GM10266 (cell line): ENCODE data around the gene HMGB2.

Experiments
- DNase-seq: peaks from one replicate; pipeline ENCODE4 v3.0.0; 2012; ENCODE audit errors: extremely low spot score
- TF ChIP-seq, protein P1 (sequence below): IDR thresholded peaks from 2 replicates; pipeline ENCODE4 v1.5.1; 2012; ENCODE audit warnings: mild to moderate bottlenecking, low read depth; ENCODE audit not compliant: control insufficient read depth, insufficient read depth; ENCODE audit errors: missing control alignments

Gene HMGB2

DNA sequence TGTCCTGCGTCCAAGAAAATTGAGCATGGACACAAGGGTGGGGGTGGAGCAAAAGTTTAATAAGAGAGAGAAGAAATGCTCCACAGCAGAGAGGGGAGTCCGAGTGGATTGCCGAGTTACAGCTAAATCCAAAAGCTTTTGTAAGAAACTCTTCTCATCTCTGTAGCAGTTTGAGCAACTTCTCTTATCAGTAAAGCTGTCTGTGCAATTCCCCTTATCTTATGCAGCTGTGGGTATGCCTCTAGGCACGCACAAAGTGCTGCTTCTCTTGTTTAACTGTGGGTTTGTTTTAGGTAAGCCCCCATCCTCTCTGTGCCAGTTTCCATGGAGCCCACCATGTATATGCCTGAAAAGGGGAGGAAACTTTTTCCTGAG is 44.8 kb downstream of the HMGB2 start:
- TF ChIP-seq, protein P1, sequence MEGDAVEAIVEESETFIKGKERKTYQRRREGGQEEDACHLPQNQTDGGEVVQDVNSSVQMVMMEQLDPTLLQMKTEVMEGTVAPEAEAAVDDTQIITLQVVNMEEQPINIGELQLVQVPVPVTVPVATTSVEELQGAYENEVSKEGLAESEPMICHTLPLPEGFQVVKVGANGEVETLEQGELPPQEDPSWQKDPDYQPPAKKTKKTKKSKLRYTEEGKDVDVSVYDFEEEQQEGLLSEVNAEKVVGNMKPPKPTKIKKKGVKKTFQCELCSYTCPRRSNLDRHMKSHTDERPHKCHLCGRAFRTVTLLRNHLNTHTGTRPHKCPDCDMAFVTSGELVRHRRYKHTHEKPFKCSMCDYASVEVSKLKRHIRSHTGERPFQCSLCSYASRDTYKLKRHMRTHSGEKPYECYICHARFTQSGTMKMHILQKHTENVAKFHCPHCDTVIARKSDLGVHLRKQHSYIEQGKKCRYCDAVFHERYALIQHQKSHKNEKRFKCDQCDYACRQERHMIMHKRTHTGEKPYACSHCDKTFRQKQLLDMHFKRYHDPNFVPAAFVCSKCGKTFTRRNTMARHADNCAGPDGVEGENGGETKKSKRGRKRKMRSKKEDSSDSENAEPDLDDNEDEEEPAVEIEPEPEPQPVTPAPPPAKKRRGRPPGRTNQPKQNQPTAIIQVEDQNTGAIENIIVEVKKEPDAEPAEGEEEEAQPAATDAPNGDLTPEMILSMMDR, result no peak
- no peak for DNase-seq

DNA sequence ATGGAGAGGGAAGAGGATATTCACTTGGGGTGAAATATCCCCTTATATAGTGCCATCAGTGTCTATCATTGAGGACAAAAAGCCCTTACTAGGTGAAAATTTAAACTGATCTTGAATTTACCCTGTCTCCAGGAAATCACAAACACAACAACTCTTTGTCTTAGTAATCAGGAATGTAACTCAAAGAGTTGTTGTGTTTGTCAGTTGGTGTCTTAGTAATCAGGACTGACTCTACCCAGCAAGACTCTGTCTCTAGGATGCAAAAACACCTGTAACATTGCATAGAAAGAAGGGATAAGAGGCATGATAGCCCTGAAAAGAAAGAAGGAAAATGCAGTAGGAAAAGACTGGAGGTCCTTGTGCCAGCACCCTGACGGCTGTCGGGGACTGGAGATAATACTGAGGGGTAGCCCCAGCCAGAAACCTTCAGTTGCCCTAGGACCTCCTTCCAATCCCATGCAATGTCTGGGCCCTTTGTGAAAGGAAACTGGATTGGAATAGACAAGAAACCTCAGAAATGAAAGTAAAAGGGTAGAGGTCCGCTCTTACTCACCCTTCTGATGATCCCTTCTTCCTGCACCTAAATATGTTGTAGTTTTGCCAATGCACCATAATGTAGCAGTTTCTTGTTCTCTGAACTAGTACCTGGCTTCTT is 45.3 kb downstream of the HMGB2 start:
- DNase-seq, result no peak
- TF ChIP-seq, protein P1, result no peak

DNA sequence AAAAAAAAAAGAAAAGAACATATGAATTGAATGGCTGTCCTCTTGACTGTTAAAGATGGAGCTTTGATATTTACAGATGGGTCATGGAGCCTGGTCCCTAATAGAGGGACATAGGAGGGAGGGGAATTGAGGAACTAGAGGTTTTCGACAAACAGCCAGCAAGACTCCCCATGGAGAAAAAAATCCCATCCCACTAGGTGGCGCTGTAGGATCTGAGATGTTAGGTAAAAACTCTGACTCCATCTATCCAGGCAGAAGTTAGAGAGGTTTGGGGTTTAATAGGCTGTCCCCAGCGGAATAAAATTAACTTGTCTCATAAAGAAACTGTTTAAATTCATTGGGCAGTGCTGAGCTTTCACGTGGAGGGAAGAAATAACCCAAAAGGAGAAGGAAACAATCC is 45.9 kb downstream of the HMGB2 start:
- peak; percentile 17 for DNase-seq
- TF ChIP-seq, protein P1, result peak; percentile 52

DNA sequence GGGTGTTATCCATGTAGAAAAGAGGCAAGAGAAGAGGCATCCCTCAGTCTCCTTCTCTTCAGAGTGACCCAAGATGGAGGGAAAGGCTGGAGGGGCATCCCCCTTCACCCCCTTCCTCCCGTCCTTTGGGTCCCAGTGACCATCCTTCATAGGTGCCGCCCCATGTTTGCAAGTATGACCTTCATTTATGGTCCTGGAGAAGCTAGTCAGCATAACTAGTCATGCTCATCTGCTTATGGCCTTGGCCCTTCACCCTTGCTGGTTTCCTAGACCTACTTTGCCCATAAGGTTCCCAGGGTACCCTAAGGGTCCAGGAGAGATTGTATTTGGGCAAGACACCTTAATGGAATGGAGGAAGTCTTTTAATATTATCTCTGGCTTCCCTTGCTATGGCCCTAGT is 46.7 kb downstream of the HMGB2 start:
- DNase-seq, result no peak
- TF ChIP-seq, protein P1, result no peak

DNA sequence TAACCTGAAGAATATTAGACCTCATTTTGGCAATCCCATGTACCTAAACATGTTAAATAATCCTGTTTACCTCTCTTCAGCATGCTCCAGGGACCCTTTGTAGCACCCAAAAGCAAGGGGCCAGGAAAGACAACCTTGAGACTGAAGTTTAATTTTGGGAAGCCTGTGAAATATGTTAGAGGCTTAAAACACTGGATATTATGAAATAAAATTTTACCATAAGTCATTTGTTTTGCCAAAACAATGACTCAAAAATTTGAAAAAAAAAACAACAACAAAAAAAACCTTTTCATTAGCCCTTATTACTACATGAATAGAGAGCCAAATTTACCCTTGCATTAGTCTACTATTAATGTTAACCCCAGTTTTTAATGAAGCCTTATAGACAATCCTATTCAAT is 49.7 kb downstream of the HMGB2 start:
- TF ChIP-seq, protein P1, result no peak
- no peak for DNase-seq

DNA sequence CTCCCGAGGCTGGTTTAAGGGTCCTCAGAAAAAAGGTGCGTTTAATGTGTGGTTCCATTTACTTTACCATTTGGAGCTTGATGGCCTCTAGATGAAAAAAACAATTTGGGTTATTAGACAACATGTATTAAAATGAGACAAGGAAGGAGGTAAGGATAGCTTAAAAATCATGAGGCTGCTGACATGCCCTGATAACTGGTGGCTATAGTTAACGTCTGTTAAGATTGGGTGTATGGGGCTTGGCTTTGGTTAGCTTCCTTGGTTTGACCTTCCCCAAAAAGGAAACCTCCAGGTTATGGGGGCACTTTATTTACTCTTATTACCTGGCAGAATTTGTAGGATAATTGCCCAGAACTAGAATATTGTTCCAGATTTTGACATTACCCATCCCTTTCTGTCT is 51.5 kb downstream of the HMGB2 start:
- DNase-seq, result no peak
- TF ChIP-seq, protein P1, result no peak

DNA sequence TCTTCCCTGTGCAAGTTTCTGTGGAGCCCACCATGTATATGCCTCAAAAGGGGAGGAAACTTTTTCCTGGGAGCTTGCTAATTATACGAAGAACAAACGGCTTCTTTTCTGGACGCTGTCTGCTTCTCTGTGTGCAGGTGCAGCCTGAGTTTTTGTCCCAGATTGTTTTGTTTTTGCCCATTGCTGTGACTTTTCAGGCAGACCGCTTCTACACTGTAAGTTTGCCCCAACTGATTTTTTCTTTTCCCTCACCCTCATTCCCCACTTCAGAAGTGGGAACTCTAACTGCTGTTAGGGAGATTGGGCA is 51.9 kb downstream of the HMGB2 start:
- no peak for DNase-seq
- TF ChIP-seq, protein P1, result no peak
